22Rv1 (cell line): ENCODE data around the gene ARHGEF10L.

Source experiments
- CTCF ChIP-seq: fragments of 450-650 bp; IDR thresholded peaks from 2 replicates; pipeline ENCODE4 v1.5.1; 2017; ENCODE audit warnings: mild to moderate bottlenecking
- ZFX ChIP-seq: fragments of 450-650 bp; IDR thresholded peaks from 2 replicates; pipeline ENCODE4 v1.6.1; 2017; ENCODE audit warnings: antibody characterized with exemption, borderline replicate concordance

GRCh38 chr1:17746920-17747319 is 207.4 kb downstream of the ARHGEF10L start:
- TF ChIP-seq CTCF (no peak), ZFX (no peak)
